Activated CD4-positive, CD25-positive, alpha-beta regulatory T cell treated with anti-CD3 and anti-CD28 coated beads, Interleukin-2, amount 50 U/mL, for 72 hours (primary cell): ENCODE data around the gene SF3B6.

Experiments
- DNase-seq: peaks from one replicate; pipeline ENCODE4 v3.0.0; 2021

SF3B6 gene

GRCh38 chr2:24088821-24089359 is 12.8 kb upstream of the SF3B6 start:
- DNase-seq, result no peak

GRCh38 chr2:24087032-24087431 is 10.9 kb upstream of the SF3B6 start:
- no peak for DNase-seq

- DNase-seq, result no peak
These were observed 10.1 kb upstream of the SF3B6 start for GRCh38 chr2:24086241-24086640.

- DNase-seq, result no peak
These were observed 9.0 kb upstream of the SF3B6 start for GRCh38 chr2:24085200-24085489.

- DNase-seq, result peak; percentile 92
These were observed 8.5 kb upstream of the SF3B6 start, which contains the start of gene TP53I3 for GRCh38 chr2:24084386-24085199. Gene TP53I3, minus strand, starts transcription at chr2:24084834. Its CDS starts 508 bp downstream, at chr2:24084326.

- DNase-seq, result no peak
These were observed 7.7 kb upstream of the SF3B6 start for GRCh38 chr2:24083567-24084385.

GRCh38 chr2:24082787-24083566 is 6.9 kb upstream of the SF3B6 start:
- DNase-seq, result no peak

- no peak for DNase-seq
These were observed 4.6 kb upstream of the SF3B6 start for GRCh38 chr2:24080701-24081100.

GRCh38 chr2:24077879-24078278 is 1.8 kb upstream of the SF3B6 start:
- DNase-seq, result no peak

- DNase-seq, result no peak
These were observed 1.4 kb upstream of the SF3B6 start for GRCh38 chr2:24077535-24077877.

- DNase-seq, result no peak
These were observed 866 bp upstream of the SF3B6 start for GRCh38 chr2:24076849-24077534.

GRCh38 chr2:24075259-24075658 is 867 bp downstream of the SF3B6 start:
- DNase-seq, result no peak

- no peak for DNase-seq
These were observed 2.3 kb downstream of the SF3B6 start for GRCh38 chr2:24073816-24074215.

GRCh38 chr2:24072259-24072658 is 3.9 kb downstream of the SF3B6 start:
- DNase-seq, result no peak

GRCh38 chr2:24065341-24065740 is 10.8 kb downstream of the SF3B6 start:
- DNase-seq, result no peak

- DNase-seq, result no peak
These were observed 17.4 kb downstream of the SF3B6 start for GRCh38 chr2:24058564-24059271.

GRCh38 chr2:24055750-24056149 is 20.4 kb downstream of the SF3B6 start:
- DNase-seq, result no peak

GRCh38 chr2:24054366-24055010 is 21.6 kb downstream of the SF3B6 start:
- no peak for DNase-seq

GRCh38 chr2:24052951-24053350 is 23.2 kb downstream of the SF3B6 start:
- no peak for DNase-seq

GRCh38 chr2:24051833-24052232 is 24.3 kb downstream of the SF3B6 start:
- no peak for DNase-seq
